PC-3 (cell line): ENCODE data around the gene CALML6. TPM values are rescaled to one million over a fixed set of nuclear protein-coding genes. Genes with fewer than 3 reads are reported as not detected.
A peak's percentile ranks its signal among the peaks of the same experiment; 100 is the strongest.

Experiments used
- ATAC-seq: fragments of 200-7000 bp; cut with Tn5 transposase; 2 replicates; pipeline ENCODE4 v1.9.1; 2020; ENCODE audit warnings: mild to moderate bottlenecking, moderate library complexity
- BruUV-seq: library from RNA; stranded (reverse); fragments of 400-500 nt; replicated peaks from 2 replicates; lab custom pipeline; 2021; lab: Mats Ljungman, UMichigan
- CTCF ChIA-PET: fragments of 300-600 bp; sonication (Branson Sonifier 250); formaldehyde crosslinking; loops from one replicate; lab custom pipeline; 2022; ENCODE audit warnings: antibody characterized with exemption; lab: Charles Lee
- POLR2A ChIA-PET: fragments of 300-600 bp; sonication (Branson Sonifier 250); formaldehyde crosslinking; loops from one replicate; lab custom pipeline; 2022; ENCODE audit warnings: antibody characterized with exemption; ENCODE audit not compliant: unreplicated experiment; lab: Charles Lee
- DNase-seq: peaks from one replicate; pipeline ENCODE4 v3.0.0-alpha.2; 2015
- H2AFZ ChIP-seq: fragments of 300-600 bp; sonication (generic); 2 replicates; pipeline ENCODE4 v1.6.0; 2016; ENCODE audit warnings: antibody characterized with exemption, low read length
- H3F3A ChIP-seq: fragments of 300-600 bp; sonication (generic); one replicate; pipeline ENCODE4 v1.6.0; 2017; ENCODE audit warnings: antibody characterized with exemption, low read length, control low read depth, mild to moderate bottlenecking; ENCODE audit not compliant: unreplicated experiment
- H3K27ac ChIP-seq: fragments of 300-600 bp; sonication (generic); 2 replicates; pipeline ENCODE4 v1.5.1; 2016; ENCODE audit warnings: mild to moderate bottlenecking, low read length
- H3K27me3 ChIP-seq: fragments of 300-600 bp; sonication (generic); 2 replicates; pipeline ENCODE4 v1.6.1; 2016; ENCODE audit warnings: low read length, mixed read lengths
- H3K36me3 ChIP-seq: fragments of 300-600 bp; sonication (generic); 2 replicates; pipeline ENCODE4 v1.6.1; 2016; ENCODE audit warnings: low read depth, mixed run types, low read length, mixed read lengths
- H3K4me1 ChIP-seq: fragments of 300-600 bp; sonication (generic); 2 replicates; pipeline ENCODE4 v1.5.1; 2016; ENCODE audit warnings: low read length; ENCODE audit not compliant: insufficient read depth
- H3K4me2 ChIP-seq: fragments of 300-600 bp; sonication (generic); 2 replicates; pipeline ENCODE4 v1.6.0; 2016; ENCODE audit warnings: low read length
- H3K4me3 ChIP-seq: fragments of 300-600 bp; sonication (generic); 2 replicates; pipeline ENCODE4 v1.5.1; 2016; ENCODE audit warnings: mild to moderate bottlenecking, low read length, mixed read lengths
- H3K79me2 ChIP-seq: fragments of 300-600 bp; sonication (generic); 2 replicates; pipeline ENCODE4 v1.6.1; 2017; ENCODE audit warnings: low read length, mixed read lengths
- H3K9ac ChIP-seq: fragments of 300-600 bp; sonication (generic); 2 replicates; pipeline ENCODE4 v1.6.0; 2016; ENCODE audit warnings: mild to moderate bottlenecking, low read length
- H3K9me2 ChIP-seq: fragments of 300-600 bp; sonication (generic); replicated peaks from 2 replicates; pipeline ENCODE4 v1.6.1; 2016; ENCODE audit warnings: mixed run types, low read length, mixed read lengths
- H3K9me3 ChIP-seq: fragments of 300-600 bp; sonication (generic); 2 replicates; pipeline ENCODE4 v1.6.1; 2016; ENCODE audit warnings: low read length, mixed read lengths
- H4K20me1 ChIP-seq: fragments of 300-600 bp; sonication (generic); 2 replicates; pipeline ENCODE4 v1.6.1; 2016; ENCODE audit warnings: low read length, mixed read lengths
- EZH2 ChIP-seq: fragments of 300-600 bp; sonication (generic); IDR thresholded peaks from one replicate; pipeline ENCODE4 v1.6.1; 2017; ENCODE audit warnings: antibody characterized with exemption, mild to moderate bottlenecking, low read length; ENCODE audit not compliant: unreplicated experiment
- EZH2phosphoT487 ChIP-seq: fragments of 300-600 bp; sonication (generic); IDR thresholded peaks from 2 replicates; pipeline ENCODE4 v1.6.1; 2018; ENCODE audit warnings: mild to moderate bottlenecking, antibody characterized with exemption, low read length, borderline replicate concordance
- intact Hi-C: fragments of 100-400 bp; cut with micrococcal nuclease; formaldehyde crosslinking; loops from 2 replicates; pipeline ENCODE4 v1.9.0; 2023
- total RNA-seq: library from RNA; depleted of rRNA; stranded (reverse); fragments of >200 nt; gene quantifications from 2 replicates; pipeline ENCODE4 v1.2.3, GENCODE V29; 2014
- TF ChIP-seq, protein P1 (sequence below): fragments of 300-600 bp; sonication (generic); conservative IDR thresholded peaks from 2 replicates; pipeline ENCODE4 v1.5.1; 2017; ENCODE audit warnings: antibody characterized with exemption, low read depth, mild to moderate bottlenecking, low read length

Gene CALML6
- total RNA-seq, 1 experiment from 2014 or later = 1.7 TPM

DNA sequence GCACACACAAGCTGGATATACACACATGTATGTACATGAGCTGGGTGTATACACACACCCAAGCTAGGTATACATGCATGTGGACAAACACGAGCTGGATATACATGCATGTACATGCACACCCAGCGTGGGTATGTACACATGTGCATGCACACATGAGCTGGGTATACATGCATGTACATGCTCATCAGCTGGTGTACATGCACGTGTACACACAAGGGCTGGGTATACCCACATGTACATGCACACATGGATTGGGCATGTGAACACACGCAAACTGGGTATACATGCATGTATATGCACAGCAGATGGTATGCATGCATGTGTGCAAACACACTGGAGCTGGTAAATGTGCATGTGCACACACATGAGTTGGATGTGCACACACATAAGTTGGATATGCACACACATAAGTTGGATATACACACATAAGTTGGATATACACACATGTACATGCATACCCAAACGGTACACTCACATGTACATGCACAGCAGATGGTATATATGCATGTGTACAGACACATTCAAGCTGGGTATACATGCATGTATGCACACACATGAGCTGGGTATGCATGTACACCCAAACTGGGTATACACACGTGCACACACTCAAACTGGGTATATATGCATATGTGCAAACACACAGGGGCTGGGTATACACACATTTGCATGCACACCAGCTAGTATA, 16.7 kb upstream of the CALML6 start:
- no peaks in the 10 kb centered on the region for H3K36me3 ChIP-seq
- no peak for ATAC-seq
- H3K9me3 ChIP-seq = no peaks in the 10 kb centered on the region
- ChIA-PET CTCF (interaction anchor here (0.5 to 1.9 kb wide), 3 partner anchors 8 to 40 kb away, joined by 3 to 5 read pairs (median 4); no protein-coding TSS in a partner anchor), POLR2A (no interaction called here)
- no peaks in the 10 kb centered on the region for H3F3A ChIP-seq
- TF ChIP-seq, protein P1, sequence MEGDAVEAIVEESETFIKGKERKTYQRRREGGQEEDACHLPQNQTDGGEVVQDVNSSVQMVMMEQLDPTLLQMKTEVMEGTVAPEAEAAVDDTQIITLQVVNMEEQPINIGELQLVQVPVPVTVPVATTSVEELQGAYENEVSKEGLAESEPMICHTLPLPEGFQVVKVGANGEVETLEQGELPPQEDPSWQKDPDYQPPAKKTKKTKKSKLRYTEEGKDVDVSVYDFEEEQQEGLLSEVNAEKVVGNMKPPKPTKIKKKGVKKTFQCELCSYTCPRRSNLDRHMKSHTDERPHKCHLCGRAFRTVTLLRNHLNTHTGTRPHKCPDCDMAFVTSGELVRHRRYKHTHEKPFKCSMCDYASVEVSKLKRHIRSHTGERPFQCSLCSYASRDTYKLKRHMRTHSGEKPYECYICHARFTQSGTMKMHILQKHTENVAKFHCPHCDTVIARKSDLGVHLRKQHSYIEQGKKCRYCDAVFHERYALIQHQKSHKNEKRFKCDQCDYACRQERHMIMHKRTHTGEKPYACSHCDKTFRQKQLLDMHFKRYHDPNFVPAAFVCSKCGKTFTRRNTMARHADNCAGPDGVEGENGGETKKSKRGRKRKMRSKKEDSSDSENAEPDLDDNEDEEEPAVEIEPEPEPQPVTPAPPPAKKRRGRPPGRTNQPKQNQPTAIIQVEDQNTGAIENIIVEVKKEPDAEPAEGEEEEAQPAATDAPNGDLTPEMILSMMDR = no peak
- no peak for TF ChIP-seq EZH2phosphoT487
- TF ChIP-seq EZH2 = no peak
- H3K9me2 ChIP-seq = no peaks in the 10 kb centered on the region
- no peaks in the 10 kb centered on the region for H4K20me1 ChIP-seq
- no peak for DNase-seq
- no peaks in the 10 kb centered on the region for H3K79me2 ChIP-seq
- intact Hi-C loops = no loop called here
- H3K9ac ChIP-seq = no peak overlapping the region
- no peaks in the 10 kb centered on the region for H3K27me3 ChIP-seq
- no peak overlapping the region for H2AFZ ChIP-seq
- no peak overlapping the region for H3K4me2 ChIP-seq
- BruUV-seq = no TSS peak
- H3K4me3 ChIP-seq = no peak overlapping the region
- no peak overlapping the region for H3K27ac ChIP-seq
- H3K4me1 ChIP-seq = peaks cover 14% of the 10 kb centered on the region

DNA sequence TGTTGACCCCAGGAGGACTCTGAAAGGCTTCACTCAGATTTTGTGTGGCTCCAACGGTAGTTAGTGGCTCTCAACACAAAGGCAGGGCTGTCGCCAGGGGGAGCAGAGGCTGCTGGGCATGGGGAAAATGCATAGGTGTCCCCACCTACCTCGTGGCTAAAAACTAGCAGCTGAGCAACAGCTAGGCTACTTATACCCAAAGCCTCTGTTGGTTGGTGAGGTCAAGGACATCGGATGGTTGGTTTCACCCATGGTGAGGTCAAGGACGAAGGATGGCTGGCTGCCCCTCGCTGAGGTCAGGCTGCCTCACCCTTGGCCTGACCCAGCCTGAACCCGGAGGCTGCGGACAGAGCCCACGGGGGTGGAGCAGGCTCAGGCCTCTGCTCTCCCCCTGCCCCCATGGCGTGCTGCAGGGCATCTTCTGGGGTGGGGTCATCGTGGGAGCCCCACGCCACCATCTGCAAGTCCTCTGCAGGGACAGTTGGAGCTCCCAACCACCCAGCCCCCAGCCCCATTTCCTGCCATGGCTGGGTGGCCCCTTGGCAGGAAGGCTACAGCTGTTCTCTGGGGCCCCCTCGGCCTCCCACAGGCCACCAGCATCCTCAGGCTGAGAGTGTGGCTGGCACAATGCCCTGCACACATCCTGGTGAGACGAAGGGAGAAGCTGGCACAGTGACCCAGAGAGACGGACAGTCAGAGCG, 15.6 kb upstream of the CALML6 start:
- TF ChIP-seq, protein P1 = peak; percentile 44
- TF ChIP-seq EZH2phosphoT487 (no peak), EZH2 (no peak)
- ChIA-PET POLR2A (no interaction called here), CTCF (interaction anchor here (0.5 to 1.9 kb wide), 3 partner anchors 7 to 16 kb away, joined by 4 to 7 read pairs (median 5); no protein-coding TSS in a partner anchor)
- no peak overlapping the region for H3K9ac ChIP-seq
- H3K27me3 ChIP-seq = no peaks in the 10 kb centered on the region
- H3K9me2 ChIP-seq = no peaks in the 10 kb centered on the region
- intact Hi-C loops = no loop called here
- H3K4me3 ChIP-seq = no peak overlapping the region
- peak; percentile 44 for ATAC-seq
- H3K79me2 ChIP-seq = no peaks in the 10 kb centered on the region
- no peak overlapping the region for H2AFZ ChIP-seq
- no peak overlapping the region for H3K4me2 ChIP-seq
- H3F3A ChIP-seq = no peaks in the 10 kb centered on the region
- H3K36me3 ChIP-seq = no peaks in the 10 kb centered on the region
- DNase-seq = peak; percentile 34
- peaks cover 10% of the 10 kb centered on the region for H3K4me1 ChIP-seq
- no peak overlapping the region for H3K27ac ChIP-seq
- no peaks in the 10 kb centered on the region for H4K20me1 ChIP-seq
- H3K9me3 ChIP-seq = no peaks in the 10 kb centered on the region
- BruUV-seq = no TSS peak

GRCh38 chr1:1899967-1900327, 15.1 kb upstream of the CALML6 start:
- no peaks in the 10 kb centered on the region for H3K9me3 ChIP-seq
- intact Hi-C loops = loop anchor here (10.0 kb wide), 1 partner anchor 215 kb away; no protein-coding TSS in a partner anchor
- H3K9me2 ChIP-seq = no peaks in the 10 kb centered on the region
- no peak for ATAC-seq
- H4K20me1 ChIP-seq = no peaks in the 10 kb centered on the region
- H3K4me2 ChIP-seq = no peak overlapping the region
- H3K27ac ChIP-seq = no peak overlapping the region
- H2AFZ ChIP-seq = no peak overlapping the region
- DNase-seq = no peak
- ChIA-PET POLR2A (no interaction called here), CTCF (interaction anchor here (1.2 kb wide), 1 partner anchor 9 kb away, joined by 4 read pairs; no protein-coding TSS in a partner anchor)
- H3K27me3 ChIP-seq = no peaks in the 10 kb centered on the region
- no TSS peak for BruUV-seq
- TF ChIP-seq, protein P1 = no peak
- TF ChIP-seq EZH2 (no peak), EZH2phosphoT487 (no peak)
- H3K36me3 ChIP-seq = no peaks in the 10 kb centered on the region
- no peak overlapping the region for H3K4me3 ChIP-seq
- no peak overlapping the region for H3K9ac ChIP-seq
- no peaks in the 10 kb centered on the region for H3F3A ChIP-seq
- no peaks in the 10 kb centered on the region for H3K79me2 ChIP-seq
- H3K4me1 ChIP-seq = peaks cover 4% of the 10 kb centered on the region
